ENCODE measurements around the gene PACRG.

PACRG gene

DNA sequence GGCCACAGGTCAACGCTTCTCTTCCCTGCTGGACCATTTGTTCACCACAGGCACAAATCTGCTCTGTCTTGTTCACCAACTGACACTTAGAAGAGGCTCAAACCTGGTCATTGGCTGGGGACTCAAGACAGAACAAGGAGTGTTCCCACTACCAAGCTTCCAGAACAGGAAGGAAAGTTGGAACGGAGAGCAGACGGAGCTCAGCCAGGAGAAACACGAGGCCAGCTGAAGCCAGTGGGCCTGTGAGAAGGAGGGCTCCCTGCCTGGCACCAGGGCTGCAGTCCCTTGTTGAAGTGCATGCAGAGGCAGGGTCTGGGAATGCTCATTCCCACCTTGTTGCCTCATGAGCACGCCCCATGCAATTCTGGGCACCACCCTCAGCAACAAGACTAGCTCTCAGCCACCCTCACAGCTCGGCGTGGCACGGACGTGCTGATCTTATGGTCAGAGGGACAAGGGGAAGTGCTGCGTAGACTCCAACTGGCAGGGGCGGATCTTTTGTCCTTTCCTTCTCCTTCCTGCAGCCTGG, 450.2 kb downstream of the PACRG start:
- in situ Hi-C loops (cut with MboI; ENCODE audit: low pct_unique_long_range_greater_than_20kb, low sequenced_read_pairs, unreplicated experiment), result no loop called here
- no peak for DNase-seq (ENCODE audit: low spot score)

DNA sequence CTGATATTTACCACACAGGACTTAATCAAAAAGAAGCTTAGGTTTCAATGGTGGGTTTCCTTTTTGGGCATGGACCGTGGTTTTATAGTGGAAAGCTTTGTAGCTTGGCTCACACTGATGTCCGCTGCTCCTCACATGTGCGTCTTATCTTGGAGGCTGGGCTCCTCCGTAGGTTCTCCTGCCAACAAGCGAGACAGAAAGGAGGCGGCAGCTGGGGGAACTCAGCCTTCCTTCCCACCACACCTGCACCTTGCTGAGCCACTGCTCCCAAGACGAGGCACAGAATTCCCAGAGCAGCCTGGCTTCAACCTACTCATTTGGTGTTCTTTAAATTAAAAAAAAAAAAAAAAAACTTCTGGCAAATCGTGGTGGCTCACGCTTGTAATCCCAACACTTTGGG, 451.3 kb downstream of the PACRG start:
- in situ Hi-C loops (cut with MboI; ENCODE audit: low pct_unique_long_range_greater_than_20kb, low sequenced_read_pairs, unreplicated experiment), result no loop called here
- DNase-seq (ENCODE audit: low spot score), result no peak
- TF ChIP-seq CTCF (IDR thresholded peaks at IDR 0.05; ENCODE audit: extremely low read depth, insufficient read depth, missing control alignments), result no peak

More for the DNA sequence above, 450.2 kb downstream of the PACRG start:
- no peak for TF ChIP-seq CTCF (IDR thresholded peaks at IDR 0.05; ENCODE audit: extremely low read depth, insufficient read depth, missing control alignments)

- TF ChIP-seq CTCF (IDR thresholded peaks at IDR 0.05; ENCODE audit: extremely low read depth, insufficient read depth, missing control alignments), result no peak
- no peak for DNase-seq (ENCODE audit: low spot score)
- in situ Hi-C loops (cut with MboI; ENCODE audit: low pct_unique_long_range_greater_than_20kb, low sequenced_read_pairs, unreplicated experiment), result no loop called here
Measured at GRCh38 chr6:163179721-163180120, 451.9 kb downstream of the PACRG start.

GRCh38 chr6:163180874-163181541, 453.2 kb downstream of the PACRG start:
- peak; percentile 50 for TF ChIP-seq CTCF (IDR thresholded peaks at IDR 0.05; ENCODE audit: extremely low read depth, insufficient read depth, missing control alignments)
- in situ Hi-C loops (cut with MboI; ENCODE audit: low pct_unique_long_range_greater_than_20kb, low sequenced_read_pairs, unreplicated experiment), result no loop called here

DNA sequence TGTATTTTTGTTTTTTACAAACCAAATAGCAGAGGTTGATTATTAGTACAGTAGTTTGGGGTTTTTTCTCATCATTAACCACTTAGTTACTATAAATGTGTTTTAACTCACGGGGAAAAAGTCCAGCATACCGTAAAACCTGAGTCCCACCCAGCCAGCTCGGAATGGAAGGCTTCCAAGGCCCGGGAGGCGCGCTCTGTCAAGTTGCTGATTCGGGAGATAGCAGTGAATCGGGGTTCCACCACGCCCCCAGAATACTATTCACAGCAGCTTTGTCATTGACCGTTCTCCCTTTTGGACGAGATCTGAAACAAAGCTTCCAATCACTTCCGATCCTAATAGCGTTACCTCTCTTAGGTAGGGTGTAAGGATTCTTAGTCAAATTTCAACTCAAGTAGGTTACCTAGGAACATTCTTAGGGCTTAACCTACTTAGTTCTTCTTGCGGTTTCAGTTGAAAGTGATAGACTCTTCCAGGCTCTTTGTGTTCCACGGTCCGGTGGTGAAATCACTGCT, 453.9 kb downstream of the PACRG start:
- no peak for DNase-seq (ENCODE audit: low spot score)
- TF ChIP-seq CTCF (IDR thresholded peaks at IDR 0.05; ENCODE audit: extremely low read depth, insufficient read depth, missing control alignments), result no peak
- in situ Hi-C loops (cut with MboI; ENCODE audit: low pct_unique_long_range_greater_than_20kb, low sequenced_read_pairs, unreplicated experiment), result no loop called here

More at GRCh38 chr6:163180874-163181541, 453.2 kb downstream of the PACRG start:
- peak; percentile 38 for DNase-seq (ENCODE audit: low spot score)

DNA sequence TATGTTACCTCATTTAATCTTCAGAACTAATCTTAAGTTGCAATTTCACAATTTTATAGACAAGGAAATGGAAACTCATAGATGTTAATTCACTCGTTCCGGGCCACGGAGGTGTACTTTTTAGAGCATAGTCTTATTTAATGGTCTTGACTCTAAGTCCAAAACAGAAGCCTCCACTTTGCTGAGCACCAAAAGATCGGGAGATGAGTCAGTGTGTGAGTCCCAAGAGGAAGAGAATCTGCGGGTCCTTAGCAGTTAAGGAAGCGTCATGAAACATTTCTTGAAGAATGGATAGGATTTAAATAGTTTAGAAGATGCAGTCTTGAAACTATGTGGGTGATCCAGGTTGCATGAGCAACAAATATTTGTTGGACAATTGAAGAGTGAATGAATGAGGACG, 454.9 kb downstream of the PACRG start:
- no peak for TF ChIP-seq CTCF (IDR thresholded peaks at IDR 0.05; ENCODE audit: extremely low read depth, insufficient read depth, missing control alignments)
- no peak for DNase-seq (ENCODE audit: low spot score)
- in situ Hi-C loops (cut with MboI; ENCODE audit: low pct_unique_long_range_greater_than_20kb, low sequenced_read_pairs, unreplicated experiment), result no loop called here

All from GM13977 (cell line).